HCT116 (cell line): ENCODE measurements around the gene GRIN2A. TPM values are rescaled to one million over a fixed set of nuclear protein-coding genes. Genes with fewer than 3 reads are reported as not detected.

Source experiments
- ATAC-seq: fragments of 200-7000 bp; cut with Tn5 transposase; 2 replicates; pipeline ENCODE4 v1.9.1; 2020; ENCODE audit warnings: mild to moderate bottlenecking, moderate library complexity
- BruUV-seq: library from RNA; stranded (reverse); fragments of 400-500 nt; replicated peaks from 2 replicates; lab custom pipeline; 2021; lab: Mats Ljungman, UMichigan
- CTCF ChIA-PET: fragments of 300-600 bp; sonication (Branson Sonifier 250); formaldehyde crosslinking; loops from one replicate; lab custom pipeline; 2021; ENCODE audit warnings: antibody characterized with exemption; lab: Charles Lee
- POLR2A ChIA-PET: fragments of 300-600, 350-600 bp; sonication (Branson Sonifier 250); formaldehyde crosslinking; loops from one replicate; lab custom pipeline; 2021; ENCODE audit warnings: antibody characterized with exemption; lab: Charles Lee
- RAD21 ChIA-PET, 2 experiments: fragments of 300-600 bp; sonication (Branson Sonifier 250); formaldehyde crosslinking; loops; one replicate each; lab custom pipeline; 2023; ENCODE audit warnings: low total read pairs in 2 of 2; ENCODE audit not compliant: uncharacterized antibody in 2 of 2, unreplicated experiment in 2 of 2, low non-redundant PET in 1 of 2; lab: Charles Lee
- DNase-seq: peaks from one replicate; pipeline ENCODE4 v3.0.0-alpha.2; 2010; ENCODE audit warnings: low read depth, low spot score
- H2AFZ ChIP-seq: fragments of 200-600 bp; shearing (Covaris generic), sonication (generic); 2 replicates; pipeline ENCODE4 v1.6.1; 2017; ENCODE audit warnings: low read depth, mixed run types, mixed read lengths, antibody characterized with exemption, low read length; ENCODE audit not compliant: poor library complexity, severe bottlenecking
- H3K27ac ChIP-seq: 2 replicates; pipeline ENCODE4 v1.5.1; 2012; ENCODE audit warnings: low read depth, low read length
- H3K27me3 ChIP-seq: fragments of 200-600 bp; sonication (generic); 2 replicates; pipeline ENCODE4 v1.6.1; 2016; ENCODE audit warnings: mixed run types, low read length, mixed read lengths; ENCODE audit not compliant: insufficient read depth
- H3K36me3 ChIP-seq, 2 experiments: fragments of 200-500 bp in 1 of 2; fragments of 200-600 bp in 1 of 2; sonication (Bioruptor generic) in 1 of 2; sonication (generic) in 1 of 2; 2 replicates each; pipeline versions ENCODE4 v1.5.1 to v1.6.1; 2014 to 2016; ENCODE audit warnings: low read length in 2 of 2, inconsistent platforms in 1 of 2, mixed read lengths in 1 of 2, mixed run types in 1 of 2; ENCODE audit not compliant: insufficient read depth in 2 of 2, control insufficient read depth in 1 of 2
- H3K4me1 ChIP-seq, 2 experiments: fragments of 200-600 bp in 1 of 2; sonication (generic) in 1 of 2; 2 replicates each; pipeline versions ENCODE4 v1.5.1 to v1.6.1; 2012 to 2017; ENCODE audit warnings: low read length in 2 of 2, inconsistent platforms in 1 of 2, mild to moderate bottlenecking in 1 of 2, mixed read lengths in 1 of 2, mixed run types in 1 of 2, moderate library complexity in 1 of 2; ENCODE audit not compliant: insufficient read depth in 2 of 2, control insufficient read depth in 1 of 2
- H3K4me2 ChIP-seq: fragments of 200-600 bp; sonication (generic); 2 replicates; pipeline ENCODE4 v1.6.1; 2017; ENCODE audit warnings: mixed run types, low read length, mixed read lengths
- H3K4me3 ChIP-seq, 2 experiments: fragments of 200-600 bp in 1 of 2; sonication (generic) in 1 of 2; replicated peaks in 1 of 2; 2 replicates each; pipeline ENCODE4 v1.5.1; 2011 to 2016; ENCODE audit warnings: low read length in 2 of 2, control low read depth in 1 of 2, low read depth in 1 of 2, mild to moderate bottlenecking in 1 of 2, mixed read lengths in 1 of 2, mixed run types in 1 of 2
- H3K79me2 ChIP-seq: fragments of 200-600 bp; sonication (generic); 2 replicates; pipeline ENCODE4 v1.6.1; 2017; ENCODE audit warnings: mild to moderate bottlenecking, mixed run types, low read length, moderate library complexity, mixed read lengths; ENCODE audit not compliant: insufficient read depth
- H3K9ac ChIP-seq: fragments of 200-600 bp; sonication (generic); 2 replicates; pipeline ENCODE4 v1.6.1; 2016; ENCODE audit warnings: low read length, mixed read lengths
- H3K9me2 ChIP-seq: fragments of 200-600 bp; sonication (generic), shearing (Covaris generic); 2 replicates; pipeline ENCODE4 v1.6.1; 2017; ENCODE audit warnings: mixed run types, mild to moderate bottlenecking, moderate library complexity; ENCODE audit not compliant: insufficient read depth
- H3K9me3 ChIP-seq, 2 experiments: fragments of 200-500 bp in 1 of 2; fragments of 200-600 bp in 1 of 2; sonication (Bioruptor generic) in 1 of 2; sonication (generic) in 1 of 2; 2 replicates each; pipeline ENCODE4 v1.6.1; 2014 to 2017; ENCODE audit warnings: low read length in 2 of 2, mixed read lengths in 2 of 2, inconsistent platforms in 1 of 2, low read depth in 1 of 2, mild to moderate bottlenecking in 1 of 2, mixed run types in 1 of 2, moderate library complexity in 1 of 2; ENCODE audit not compliant: control insufficient read depth in 1 of 2, insufficient read depth in 1 of 2
- H4K20me1 ChIP-seq: fragments of 200-600 bp; sonication (generic), shearing (Covaris generic); 2 replicates; pipeline ENCODE4 v1.6.1; 2017; ENCODE audit warnings: mixed run types, mild to moderate bottlenecking, moderate library complexity; ENCODE audit not compliant: insufficient read depth
- CBX3 ChIP-seq: IDR thresholded peaks from 2 replicates; pipeline ENCODE4 v1.6.1; 2012; ENCODE audit warnings: low read depth
- CEBPB ChIP-seq: IDR thresholded peaks from 2 replicates; pipeline ENCODE4 v1.6.1; 2012; ENCODE audit warnings: low read depth
- EGR1 ChIP-seq: IDR thresholded peaks from 2 replicates; pipeline ENCODE4 v1.6.1; 2012; ENCODE audit warnings: low read depth
- EZH2phosphoT487 ChIP-seq: fragments of 200-600 bp; IDR thresholded peaks from 2 replicates; pipeline ENCODE4 v1.6.1; 2018; ENCODE audit warnings: antibody characterized with exemption, borderline replicate concordance
- POLR2AphosphoS5 ChIP-seq: IDR thresholded peaks from 2 replicates; pipeline ENCODE4 v1.6.1; 2011; ENCODE audit warnings: mild to moderate bottlenecking, low read depth, low read length, moderate library complexity
- RAD21 ChIP-seq: IDR thresholded peaks from 2 replicates; pipeline ENCODE4 v1.6.1; 2012; ENCODE audit warnings: low read depth, mild to moderate bottlenecking
- SIN3A ChIP-seq: IDR thresholded peaks from 2 replicates; pipeline ENCODE4 v1.6.1; 2012; ENCODE audit warnings: low read depth
- SP1 ChIP-seq: IDR thresholded peaks from 2 replicates; pipeline ENCODE4 v1.6.1; 2012; ENCODE audit warnings: low read depth
- SRF ChIP-seq: IDR thresholded peaks from 2 replicates; pipeline ENCODE4 v1.6.1; 2012; ENCODE audit warnings: low read depth
- TCF7L2 ChIP-seq: IDR thresholded peaks from 2 replicates; pipeline ENCODE4 v1.7.0; 2011; ENCODE audit warnings: borderline replicate concordance, inconsistent platforms; ENCODE audit not compliant: insufficient read depth, insufficient read length; ENCODE audit errors: extremely low read depth
- YY1 ChIP-seq: IDR thresholded peaks from 2 replicates; pipeline ENCODE4 v1.6.1; 2011; ENCODE audit warnings: low read length, low read depth, moderate library complexity, mild to moderate bottlenecking; ENCODE audit not compliant: insufficient replicate concordance; ENCODE audit errors: extremely low read depth
- ZFX ChIP-seq: fragments of 450-650 bp; IDR thresholded peaks from 2 replicates; pipeline ENCODE4 v1.6.1; 2017
- ZNF274 ChIP-seq: fragments of 200-500 bp; sonication (Bioruptor generic); IDR thresholded peaks from 2 replicates; pipeline ENCODE4 v1.6.1; 2014; ENCODE audit warnings: mild to moderate bottlenecking, low read depth, low read length, inconsistent platforms
- intact Hi-C: fragments of 100-400 bp; cut with micrococcal nuclease; formaldehyde crosslinking; loops from 2 replicates; pipeline ENCODE4 v1.10.0; 2022
- total RNA-seq: library from RNA; stranded (reverse); gene quantifications from one replicate; pipeline ENCODE4 v1.2.1, GENCODE V29; 2021; ENCODE audit not compliant: unreplicated experiment
- TF ChIP-seq, protein P1 (sequence below): IDR thresholded peaks from 2 replicates; pipeline ENCODE4 v1.6.1; 2011; ENCODE audit warnings: mild to moderate bottlenecking, low read length, moderate library complexity; ENCODE audit not compliant: insufficient replicate concordance; ENCODE audit errors: extremely low read depth
- TF ChIP-seq, protein P2 (sequence below), 3 experiments: fragments of 200-600 bp in 1 of 3; sonication (generic) in 1 of 3; IDR thresholded peaks in 2 of 3; conservative IDR thresholded peaks in 1 of 3; 2 replicates each; pipeline ENCODE4 v1.5.1; 2012 to 2017; ENCODE audit warnings: low read depth in 2 of 3, low read length in 2 of 3, antibody characterized with exemption in 1 of 3, borderline replicate concordance in 1 of 3, control low read depth in 1 of 3, mild to moderate bottlenecking in 1 of 3, mixed read lengths in 1 of 3, mixed run types in 1 of 3, moderate library complexity in 1 of 3; ENCODE audit not compliant: insufficient read depth in 1 of 3
- TF ChIP-seq, protein P3 (sequence below): IDR thresholded peaks from 2 replicates; pipeline ENCODE4 v1.6.1; 2012; ENCODE audit warnings: low read depth
- TF ChIP-seq, protein P4 (sequence below): IDR thresholded peaks from 2 replicates; pipeline ENCODE4 v1.6.1; 2012

Gene GRIN2A
- total RNA-seq, 1 experiment from 2014 or later: 0.02 TPM

DNA sequence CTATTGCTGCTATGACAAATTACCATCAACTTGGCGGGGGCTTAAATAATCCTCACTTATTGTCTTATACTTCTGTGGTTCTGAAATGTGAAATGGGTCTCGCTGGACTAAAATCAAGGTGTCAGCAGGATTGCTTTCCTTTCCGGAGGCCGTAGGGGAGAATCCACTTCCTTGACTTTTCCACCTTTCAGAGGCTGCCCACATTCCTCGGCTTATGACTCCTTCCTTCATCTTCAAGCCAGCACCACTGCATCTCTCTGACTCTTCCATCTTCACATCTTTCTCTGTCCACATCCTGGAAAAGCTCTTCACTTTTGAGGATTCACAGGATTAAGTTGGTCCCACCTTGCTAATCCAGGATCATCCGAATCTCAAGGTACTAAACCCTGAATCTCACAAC lies 217.8 kb downstream of the GRIN2A start:
- ChIA-PET CTCF (no interaction called here), RAD21 (no interaction called here), POLR2A (no interaction called here)
- Histone ChIP-seq H3K79me2 (no peaks in the 10 kb centered on the region), H3K36me3 (no peaks in the 10 kb centered on the region), H3K27me3 (0 out of 2 replicates have a peak, but pooled peaks cover 6% of the 10 kb centered on the region), H3K9ac (no peak overlapping the region), H3K9me3 (no peaks in the 10 kb centered on the region), H4K20me1 (no peaks in the 10 kb centered on the region), H3K4me1 (no peaks in the 10 kb centered on the region), H2AFZ (no peak overlapping the region), H3K27ac (no peak overlapping the region), H3K9me2 (no peaks in the 10 kb centered on the region), H3K4me2 (no peak overlapping the region), H3K4me3 (no peak overlapping the region)
- TF ChIP-seq SIN3A: no peak
- TF ChIP-seq POLR2AphosphoS5: no peak
- no peak for TF ChIP-seq EZH2phosphoT487
- TF ChIP-seq ZFX: no peak
- TF ChIP-seq ZNF274: no peak
- TF ChIP-seq RAD21: no peak
- TF ChIP-seq EGR1: no peak
- TF ChIP-seq SRF: no peak
- TF ChIP-seq CBX3: no peak
- TF ChIP-seq, protein P1, sequence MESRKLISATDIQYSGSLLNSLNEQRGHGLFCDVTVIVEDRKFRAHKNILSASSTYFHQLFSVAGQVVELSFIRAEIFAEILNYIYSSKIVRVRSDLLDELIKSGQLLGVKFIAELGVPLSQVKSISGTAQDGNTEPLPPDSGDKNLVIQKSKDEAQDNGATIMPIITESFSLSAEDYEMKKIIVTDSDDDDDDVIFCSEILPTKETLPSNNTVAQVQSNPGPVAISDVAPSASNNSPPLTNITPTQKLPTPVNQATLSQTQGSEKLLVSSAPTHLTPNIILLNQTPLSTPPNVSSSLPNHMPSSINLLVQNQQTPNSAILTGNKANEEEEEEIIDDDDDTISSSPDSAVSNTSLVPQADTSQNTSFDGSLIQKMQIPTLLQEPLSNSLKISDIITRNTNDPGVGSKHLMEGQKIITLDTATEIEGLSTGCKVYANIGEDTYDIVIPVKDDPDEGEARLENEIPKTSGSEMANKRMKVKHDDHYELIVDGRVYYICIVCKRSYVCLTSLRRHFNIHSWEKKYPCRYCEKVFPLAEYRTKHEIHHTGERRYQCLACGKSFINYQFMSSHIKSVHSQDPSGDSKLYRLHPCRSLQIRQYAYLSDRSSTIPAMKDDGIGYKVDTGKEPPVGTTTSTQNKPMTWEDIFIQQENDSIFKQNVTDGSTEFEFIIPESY: no peak
- TF ChIP-seq CEBPB: no peak
- TF ChIP-seq, protein P2, sequence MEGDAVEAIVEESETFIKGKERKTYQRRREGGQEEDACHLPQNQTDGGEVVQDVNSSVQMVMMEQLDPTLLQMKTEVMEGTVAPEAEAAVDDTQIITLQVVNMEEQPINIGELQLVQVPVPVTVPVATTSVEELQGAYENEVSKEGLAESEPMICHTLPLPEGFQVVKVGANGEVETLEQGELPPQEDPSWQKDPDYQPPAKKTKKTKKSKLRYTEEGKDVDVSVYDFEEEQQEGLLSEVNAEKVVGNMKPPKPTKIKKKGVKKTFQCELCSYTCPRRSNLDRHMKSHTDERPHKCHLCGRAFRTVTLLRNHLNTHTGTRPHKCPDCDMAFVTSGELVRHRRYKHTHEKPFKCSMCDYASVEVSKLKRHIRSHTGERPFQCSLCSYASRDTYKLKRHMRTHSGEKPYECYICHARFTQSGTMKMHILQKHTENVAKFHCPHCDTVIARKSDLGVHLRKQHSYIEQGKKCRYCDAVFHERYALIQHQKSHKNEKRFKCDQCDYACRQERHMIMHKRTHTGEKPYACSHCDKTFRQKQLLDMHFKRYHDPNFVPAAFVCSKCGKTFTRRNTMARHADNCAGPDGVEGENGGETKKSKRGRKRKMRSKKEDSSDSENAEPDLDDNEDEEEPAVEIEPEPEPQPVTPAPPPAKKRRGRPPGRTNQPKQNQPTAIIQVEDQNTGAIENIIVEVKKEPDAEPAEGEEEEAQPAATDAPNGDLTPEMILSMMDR (IDR thresholded peaks at IDR 0.05 in 2 of 3, conservative IDR thresholded peaks at IDR 0.05 in 1 of 3; ENCODE audit: borderline replicate concordance in 1 of 3, insufficient read depth in 1 of 3, low read depth in 2 of 3, low read length in 2 of 3): no peak
- no peak for TF ChIP-seq TCF7L2
- TF ChIP-seq, protein P3, sequence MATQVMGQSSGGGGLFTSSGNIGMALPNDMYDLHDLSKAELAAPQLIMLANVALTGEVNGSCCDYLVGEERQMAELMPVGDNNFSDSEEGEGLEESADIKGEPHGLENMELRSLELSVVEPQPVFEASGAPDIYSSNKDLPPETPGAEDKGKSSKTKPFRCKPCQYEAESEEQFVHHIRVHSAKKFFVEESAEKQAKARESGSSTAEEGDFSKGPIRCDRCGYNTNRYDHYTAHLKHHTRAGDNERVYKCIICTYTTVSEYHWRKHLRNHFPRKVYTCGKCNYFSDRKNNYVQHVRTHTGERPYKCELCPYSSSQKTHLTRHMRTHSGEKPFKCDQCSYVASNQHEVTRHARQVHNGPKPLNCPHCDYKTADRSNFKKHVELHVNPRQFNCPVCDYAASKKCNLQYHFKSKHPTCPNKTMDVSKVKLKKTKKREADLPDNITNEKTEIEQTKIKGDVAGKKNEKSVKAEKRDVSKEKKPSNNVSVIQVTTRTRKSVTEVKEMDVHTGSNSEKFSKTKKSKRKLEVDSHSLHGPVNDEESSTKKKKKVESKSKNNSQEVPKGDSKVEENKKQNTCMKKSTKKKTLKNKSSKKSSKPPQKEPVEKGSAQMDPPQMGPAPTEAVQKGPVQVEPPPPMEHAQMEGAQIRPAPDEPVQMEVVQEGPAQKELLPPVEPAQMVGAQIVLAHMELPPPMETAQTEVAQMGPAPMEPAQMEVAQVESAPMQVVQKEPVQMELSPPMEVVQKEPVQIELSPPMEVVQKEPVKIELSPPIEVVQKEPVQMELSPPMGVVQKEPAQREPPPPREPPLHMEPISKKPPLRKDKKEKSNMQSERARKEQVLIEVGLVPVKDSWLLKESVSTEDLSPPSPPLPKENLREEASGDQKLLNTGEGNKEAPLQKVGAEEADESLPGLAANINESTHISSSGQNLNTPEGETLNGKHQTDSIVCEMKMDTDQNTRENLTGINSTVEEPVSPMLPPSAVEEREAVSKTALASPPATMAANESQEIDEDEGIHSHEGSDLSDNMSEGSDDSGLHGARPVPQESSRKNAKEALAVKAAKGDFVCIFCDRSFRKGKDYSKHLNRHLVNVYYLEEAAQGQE: no peak
- TF ChIP-seq, protein P4, sequence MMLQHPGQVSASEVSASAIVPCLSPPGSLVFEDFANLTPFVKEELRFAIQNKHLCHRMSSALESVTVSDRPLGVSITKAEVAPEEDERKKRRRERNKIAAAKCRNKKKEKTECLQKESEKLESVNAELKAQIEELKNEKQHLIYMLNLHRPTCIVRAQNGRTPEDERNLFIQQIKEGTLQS: no peak
- no peak for TF ChIP-seq YY1
- no peak for TF ChIP-seq SP1
- no peak for DNase-seq
- BruUV-seq: no TSS peak
- intact Hi-C loops: no loop called here
- no peak for ATAC-seq
